Nephron (organoid): ENCODE measurements around the gene KLHL24.
A peak's percentile ranks its signal among the peaks of the same experiment; 100 is the strongest.
"Not testable (repeated sequence)": the region's sequence is repeated elsewhere in the genome, so short reads cannot be mapped to it uniquely, and the experiment has no call there.

Experiments used
- H3K27ac Mint-ChIP-seq, 3 experiments: 2 replicates each; pipeline ENCODE4 v1.8.0; 2020; ENCODE audit warnings: mixed read lengths in 3 of 3, mild to moderate bottlenecking in 2 of 3, moderate library complexity in 1 of 3
- H3K27me3 Mint-ChIP-seq: 2 replicates; pipeline ENCODE4 v1.8.0; 2021; ENCODE audit warnings: low read depth, mild to moderate bottlenecking, moderate library complexity, mixed read lengths
- H3K36me3 Mint-ChIP-seq: 2 replicates; pipeline ENCODE4 v1.8.0; 2020; ENCODE audit warnings: low read depth, mixed read lengths
- H3K4me1 Mint-ChIP-seq: 2 replicates; pipeline ENCODE4 v1.8.0; 2020; ENCODE audit warnings: mixed read lengths
- H3K4me3 Mint-ChIP-seq, 3 experiments: 2 replicates each; pipeline ENCODE4 v1.8.0; 2020; ENCODE audit warnings: mild to moderate bottlenecking in 3 of 3, mixed read lengths in 3 of 3, moderate library complexity in 2 of 3
- H3K9me3 Mint-ChIP-seq: 2 replicates; pipeline ENCODE4 v1.8.0; 2020; ENCODE audit warnings: mixed read lengths
- TF ChIP-seq, protein P1 (sequence below), 3 experiments: fragments of 200-600 bp; sonication (generic); IDR thresholded peaks; one replicate each; pipeline ENCODE4 v1.5.0; 2021; ENCODE audit warnings: antibody characterized with exemption in 3 of 3; ENCODE audit not compliant: unreplicated experiment in 3 of 3

KLHL24 gene

DNA sequence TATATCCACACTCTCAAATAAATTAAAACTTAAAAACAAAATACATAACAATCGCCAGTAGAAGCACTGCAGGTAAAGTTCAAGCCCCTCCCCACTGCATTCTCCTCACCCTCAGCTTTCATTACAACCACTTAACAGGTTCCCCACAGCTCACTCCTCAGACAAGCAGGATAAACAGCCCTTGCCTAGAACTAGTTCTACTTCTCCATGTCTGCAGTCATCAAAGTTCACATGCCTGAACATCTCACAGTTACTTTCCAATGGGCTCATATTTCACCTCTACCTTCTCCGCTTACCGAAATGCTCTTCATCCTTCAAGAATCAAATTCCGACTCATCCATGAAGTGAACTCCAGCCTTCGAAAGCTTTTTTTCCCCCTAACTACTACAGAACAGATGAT lies 66.3 kb downstream of the KLHL24 start:
- Mint-ChIP-seq H3K27ac (peak overlapping the region in 2 of 3 experiments; percentile 2 to 56), H3K27me3 (no peaks in the 10 kb centered on the region), H3K9me3 (no peaks in the 10 kb centered on the region), H3K4me3 (peak overlapping the region; percentile 8 to 30 (median 9)), H3K36me3 (peaks cover 20% of the 10 kb centered on the region), H3K4me1 (peaks cover 50% of the 10 kb centered on the region)
- TF ChIP-seq, protein P1, sequence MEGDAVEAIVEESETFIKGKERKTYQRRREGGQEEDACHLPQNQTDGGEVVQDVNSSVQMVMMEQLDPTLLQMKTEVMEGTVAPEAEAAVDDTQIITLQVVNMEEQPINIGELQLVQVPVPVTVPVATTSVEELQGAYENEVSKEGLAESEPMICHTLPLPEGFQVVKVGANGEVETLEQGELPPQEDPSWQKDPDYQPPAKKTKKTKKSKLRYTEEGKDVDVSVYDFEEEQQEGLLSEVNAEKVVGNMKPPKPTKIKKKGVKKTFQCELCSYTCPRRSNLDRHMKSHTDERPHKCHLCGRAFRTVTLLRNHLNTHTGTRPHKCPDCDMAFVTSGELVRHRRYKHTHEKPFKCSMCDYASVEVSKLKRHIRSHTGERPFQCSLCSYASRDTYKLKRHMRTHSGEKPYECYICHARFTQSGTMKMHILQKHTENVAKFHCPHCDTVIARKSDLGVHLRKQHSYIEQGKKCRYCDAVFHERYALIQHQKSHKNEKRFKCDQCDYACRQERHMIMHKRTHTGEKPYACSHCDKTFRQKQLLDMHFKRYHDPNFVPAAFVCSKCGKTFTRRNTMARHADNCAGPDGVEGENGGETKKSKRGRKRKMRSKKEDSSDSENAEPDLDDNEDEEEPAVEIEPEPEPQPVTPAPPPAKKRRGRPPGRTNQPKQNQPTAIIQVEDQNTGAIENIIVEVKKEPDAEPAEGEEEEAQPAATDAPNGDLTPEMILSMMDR (IDR thresholded peaks at IDR 0.05; ENCODE audit: unreplicated experiment in 3 of 3): no peak

DNA sequence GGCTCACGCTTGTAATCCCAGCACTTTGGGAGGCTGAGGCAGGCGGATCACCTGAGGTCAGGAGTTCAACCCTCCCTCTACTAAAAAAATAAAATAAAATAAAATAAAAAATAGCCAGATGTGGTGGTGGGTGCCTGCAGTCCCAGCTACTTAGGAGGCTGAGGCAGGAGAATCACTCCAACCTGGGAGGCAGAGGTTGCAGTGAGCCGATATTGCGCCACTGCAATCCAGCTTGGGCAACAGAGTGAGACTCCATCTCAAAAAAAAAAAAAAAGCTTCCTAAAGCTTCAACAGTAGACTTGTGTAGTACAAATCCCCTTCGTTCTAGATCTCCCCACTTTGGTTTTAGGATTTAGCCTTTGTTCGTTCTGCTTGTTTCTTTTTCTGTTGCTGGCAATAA lies 68.5 kb downstream of the KLHL24 start:
- H3K9me3 Mint-ChIP-seq, H3K27me3 Mint-ChIP-seq, H3K4me3 Mint-ChIP-seq, H3K27ac Mint-ChIP-seq: not testable (repeated sequence)
- H3K4me1 Mint-ChIP-seq: peaks cover 39% of the 10 kb centered on the region
- H3K36me3 Mint-ChIP-seq: peaks cover 20% of the 10 kb centered on the region

DNA sequence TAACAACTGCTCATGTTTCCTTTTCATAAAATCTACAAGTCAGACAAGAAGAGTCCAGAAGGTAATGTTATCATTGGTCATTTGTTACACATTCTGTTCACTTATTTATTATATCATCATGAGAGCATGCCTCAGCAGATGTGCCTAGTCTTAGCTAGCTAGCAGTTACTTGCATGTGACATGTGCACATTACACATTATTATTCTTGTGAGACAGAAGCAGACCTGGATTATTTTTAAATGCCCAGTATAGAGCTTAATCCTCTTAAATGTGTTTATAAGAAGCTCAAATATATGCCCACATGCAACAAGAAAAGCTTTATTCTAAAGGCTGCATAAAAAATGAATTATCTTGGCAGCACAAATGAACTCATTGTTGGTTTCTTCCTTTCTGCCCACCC lies 74.8 kb downstream of the KLHL24 start:
- Mint-ChIP-seq H3K36me3 (peaks cover 20% of the 10 kb centered on the region), H3K4me1 (peaks cover 9% of the 10 kb centered on the region), H3K9me3 (no peaks in the 10 kb centered on the region), H3K4me3 (no peak overlapping the region), H3K27me3 (no peaks in the 10 kb centered on the region), H3K27ac (peak overlapping the region in 1 of 3 experiments; percentile 54)
- TF ChIP-seq, protein P1 (IDR thresholded peaks at IDR 0.05; ENCODE audit: unreplicated experiment in 3 of 3): no peak

DNA sequence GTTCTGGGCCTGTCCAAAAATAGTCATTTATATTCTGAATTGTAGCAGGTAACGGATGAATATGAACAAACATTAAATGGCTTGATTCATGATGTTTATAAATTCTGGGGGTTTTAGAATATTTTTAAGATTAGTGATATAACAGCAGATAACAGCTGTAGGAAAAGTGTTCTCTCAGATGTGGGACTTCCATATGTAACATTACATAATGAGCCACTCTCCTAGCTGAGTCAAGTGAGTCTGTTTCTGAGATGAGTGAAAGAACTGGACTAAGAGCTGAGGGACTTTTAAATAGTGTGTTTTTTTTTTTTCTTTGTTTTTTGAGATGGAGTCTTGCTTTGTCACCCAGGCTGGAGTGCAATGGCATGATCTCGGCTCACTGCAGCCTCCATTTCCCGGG lies 76.1 kb downstream of the KLHL24 start:
- H3K27ac Mint-ChIP-seq: no peak overlapping the region
- TF ChIP-seq, protein P1 (IDR thresholded peaks at IDR 0.05; ENCODE audit: unreplicated experiment in 3 of 3): no peak
- no peaks in the 10 kb centered on the region for H3K27me3 Mint-ChIP-seq
- H3K36me3 Mint-ChIP-seq: peaks cover 13% of the 10 kb centered on the region
- no peaks in the 10 kb centered on the region for H3K9me3 Mint-ChIP-seq
- H3K4me3 Mint-ChIP-seq: no peak overlapping the region
- H3K4me1 Mint-ChIP-seq: peaks cover 9% of the 10 kb centered on the region

DNA sequence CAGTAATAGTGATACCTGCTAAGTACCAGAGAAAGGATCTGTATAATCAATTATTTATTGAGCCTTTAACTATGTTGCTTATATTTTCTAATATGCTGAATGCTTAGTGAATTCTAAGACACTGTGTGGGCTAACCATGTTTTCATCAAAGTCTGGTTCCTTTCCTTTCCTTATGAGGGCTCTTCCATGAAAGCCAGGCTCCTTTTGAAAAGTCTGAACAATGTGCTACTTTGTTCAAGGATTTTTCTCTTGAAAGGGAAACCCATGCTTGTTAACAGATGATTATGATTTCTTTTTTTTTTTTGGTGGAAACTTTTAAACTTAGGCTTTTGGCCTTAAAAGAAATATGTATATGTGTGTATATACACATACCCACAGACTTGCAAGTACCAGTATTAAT lies 79.2 kb downstream of the KLHL24 start:
- peaks cover 38% of the 10 kb centered on the region for H3K36me3 Mint-ChIP-seq
- TF ChIP-seq, protein P1 (IDR thresholded peaks at IDR 0.05; ENCODE audit: unreplicated experiment in 3 of 3): no peak
- no peak overlapping the region for H3K27ac Mint-ChIP-seq
- H3K9me3 Mint-ChIP-seq: no peaks in the 10 kb centered on the region
- no peak overlapping the region for H3K4me3 Mint-ChIP-seq
- no peaks in the 10 kb centered on the region for H3K27me3 Mint-ChIP-seq
- H3K4me1 Mint-ChIP-seq: peaks cover 9% of the 10 kb centered on the region

DNA sequence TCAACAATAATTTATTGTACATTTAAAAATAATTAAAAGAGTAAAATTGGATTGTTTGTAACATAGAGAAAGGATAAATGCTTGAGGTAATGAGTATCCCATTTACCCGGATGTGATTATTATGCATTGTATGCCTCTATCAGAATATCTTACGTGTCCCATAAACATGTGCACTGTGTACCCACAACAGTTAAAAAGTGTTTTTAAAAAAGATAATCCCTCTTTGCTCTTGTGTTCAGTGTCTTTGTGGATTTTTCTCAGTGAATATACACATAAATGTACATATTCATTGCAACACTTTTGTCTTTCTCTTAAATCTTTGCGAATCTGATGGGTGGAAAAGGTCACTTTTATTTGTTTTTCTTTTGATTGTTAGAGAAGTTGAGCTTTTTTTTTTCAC lies 82.6 kb downstream of the KLHL24 start:
- Mint-ChIP-seq H3K4me1 (no peaks in the 10 kb centered on the region), H3K36me3 (peaks cover 61% of the 10 kb centered on the region), H3K4me3 (no peak overlapping the region), H3K27me3 (no peaks in the 10 kb centered on the region), H3K27ac (no peak overlapping the region), H3K9me3 (no peaks in the 10 kb centered on the region)
- TF ChIP-seq, protein P1 (IDR thresholded peaks at IDR 0.05; ENCODE audit: unreplicated experiment in 3 of 3): no peak
